Neutrophil (primary cell): ENCODE results near the gene DTX1.

Source experiments
- H3K27ac ChIP-seq: fragments of 200-600 bp; sonication (generic); 2 replicates; pipeline ENCODE4 v1.5.1; 2016; ENCODE audit warnings: mild to moderate bottlenecking, moderate library complexity
- H3K27me3 ChIP-seq: fragments of 200-600 bp; sonication (generic); 2 replicates; pipeline ENCODE4 v1.6.0; 2016; ENCODE audit warnings: mild to moderate bottlenecking
- H3K36me3 ChIP-seq: fragments of 200-600 bp; sonication (generic); 2 replicates; pipeline ENCODE4 v1.5.1; 2017
- H3K4me1 ChIP-seq, 2 experiments: fragments of 200-600 bp in 1 of 2; sonication (generic) in 1 of 2; 1 replicate in 1 of 2; 2 replicates in 1 of 2; pipeline versions ENCODE4 v1.5.1 to v1.6.1; 2013 to 2016; ENCODE audit warnings: low read depth in 1 of 2, low read length in 1 of 2, mild to moderate bottlenecking in 1 of 2, moderate library complexity in 1 of 2; ENCODE audit not compliant: control insufficient read depth in 1 of 2, insufficient read depth in 1 of 2
- H3K4me3 ChIP-seq, 2 experiments: fragments of 200-600 bp in 1 of 2; sonication (generic) in 1 of 2; 1 replicate in 1 of 2; 2 replicates in 1 of 2; pipeline ENCODE4 v1.5.1; 2013 to 2016; ENCODE audit warnings: low read depth in 1 of 2, low read length in 1 of 2, mild to moderate bottlenecking in 1 of 2, moderate library complexity in 1 of 2
- H3K9me3 ChIP-seq: fragments of 200-600 bp; sonication (generic); 2 replicates; pipeline ENCODE4 v1.5.1; 2016
- TF ChIP-seq, protein P1 (sequence below): fragments of 200-600 bp; sonication (generic); IDR thresholded peaks from 2 replicates; pipeline ENCODE4 v1.5.1; 2016; ENCODE audit warnings: antibody characterized with exemption

DTX1 gene

DNA sequence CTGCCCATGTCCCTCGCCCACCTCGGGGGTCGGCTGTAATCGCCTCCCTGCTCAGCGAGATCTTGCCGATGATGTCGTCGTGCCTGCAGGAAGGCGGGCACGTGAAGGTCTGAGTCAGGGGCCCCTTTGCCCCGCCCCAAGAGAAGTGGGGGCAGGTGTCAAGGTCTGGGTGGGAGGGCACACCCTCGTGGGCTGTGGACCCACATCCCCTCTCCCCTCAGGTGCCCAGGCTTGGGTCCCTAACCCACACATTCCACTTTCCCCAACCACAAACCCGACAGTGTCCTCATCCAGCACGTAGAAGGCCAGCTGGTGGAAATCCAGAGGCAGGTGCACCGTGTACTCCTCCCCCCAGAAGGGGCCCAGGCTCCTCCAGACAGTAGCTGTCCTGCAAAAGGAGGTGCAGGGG lies 71.3 kb downstream of the DTX1 start:
- TF ChIP-seq, protein P1, sequence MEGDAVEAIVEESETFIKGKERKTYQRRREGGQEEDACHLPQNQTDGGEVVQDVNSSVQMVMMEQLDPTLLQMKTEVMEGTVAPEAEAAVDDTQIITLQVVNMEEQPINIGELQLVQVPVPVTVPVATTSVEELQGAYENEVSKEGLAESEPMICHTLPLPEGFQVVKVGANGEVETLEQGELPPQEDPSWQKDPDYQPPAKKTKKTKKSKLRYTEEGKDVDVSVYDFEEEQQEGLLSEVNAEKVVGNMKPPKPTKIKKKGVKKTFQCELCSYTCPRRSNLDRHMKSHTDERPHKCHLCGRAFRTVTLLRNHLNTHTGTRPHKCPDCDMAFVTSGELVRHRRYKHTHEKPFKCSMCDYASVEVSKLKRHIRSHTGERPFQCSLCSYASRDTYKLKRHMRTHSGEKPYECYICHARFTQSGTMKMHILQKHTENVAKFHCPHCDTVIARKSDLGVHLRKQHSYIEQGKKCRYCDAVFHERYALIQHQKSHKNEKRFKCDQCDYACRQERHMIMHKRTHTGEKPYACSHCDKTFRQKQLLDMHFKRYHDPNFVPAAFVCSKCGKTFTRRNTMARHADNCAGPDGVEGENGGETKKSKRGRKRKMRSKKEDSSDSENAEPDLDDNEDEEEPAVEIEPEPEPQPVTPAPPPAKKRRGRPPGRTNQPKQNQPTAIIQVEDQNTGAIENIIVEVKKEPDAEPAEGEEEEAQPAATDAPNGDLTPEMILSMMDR = no peak
- no peaks in the 10 kb centered on the region for H3K36me3 ChIP-seq
- no peaks in the 10 kb centered on the region for H3K9me3 ChIP-seq
- no peak overlapping the region for H3K4me3 ChIP-seq
- no peak overlapping the region for H3K27ac ChIP-seq
- H3K4me1 ChIP-seq = no peaks in the 10 kb centered on the region
- peaks cover 16% of the 10 kb centered on the region for H3K27me3 ChIP-seq

DNA sequence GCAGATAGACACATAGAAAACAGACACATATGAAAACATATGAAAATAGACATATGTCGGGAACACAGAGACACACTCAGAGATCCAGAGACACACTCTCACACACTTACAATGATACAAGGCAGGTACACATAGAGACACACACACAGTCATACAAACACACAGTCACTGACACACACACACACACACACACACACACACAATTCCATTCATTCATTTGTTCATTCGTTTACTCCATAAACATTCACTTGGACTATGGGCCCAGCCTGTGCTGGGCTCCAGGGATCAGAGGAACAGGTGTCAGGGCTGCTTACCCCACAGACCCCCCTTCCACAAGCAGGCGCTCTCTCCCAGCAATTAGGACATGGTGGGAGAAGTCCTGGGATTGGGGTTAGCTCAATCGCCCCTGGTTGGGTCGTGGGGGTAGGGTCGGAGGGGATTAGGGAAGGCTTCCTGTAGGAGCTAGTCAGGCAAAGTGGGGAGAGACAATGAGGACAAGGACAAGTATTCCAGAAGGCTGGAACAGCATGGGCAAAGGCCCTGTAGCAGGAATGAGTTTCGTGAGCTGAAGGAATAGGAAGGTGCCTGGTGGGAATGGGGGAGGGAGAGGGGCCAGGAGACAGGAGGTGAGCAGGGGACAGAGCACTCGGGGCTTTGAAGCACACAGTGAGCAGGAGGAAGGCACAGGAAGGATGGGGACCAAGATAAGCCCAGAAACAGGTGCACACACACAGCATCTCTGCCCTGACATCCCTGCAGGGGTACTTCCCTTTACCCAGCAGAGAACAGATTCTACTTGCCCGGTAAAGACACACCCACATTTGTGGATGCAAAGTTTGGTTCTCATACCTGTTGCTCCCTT lies 72.5 kb downstream of the DTX1 start:
- no peak overlapping the region for H3K27ac ChIP-seq
- H3K27me3 ChIP-seq = peaks cover 18% of the 10 kb centered on the region
- H3K9me3 ChIP-seq = no peaks in the 10 kb centered on the region
- H3K36me3 ChIP-seq = no peaks in the 10 kb centered on the region
- H3K4me1 ChIP-seq = no peaks in the 10 kb centered on the region
- no peak overlapping the region for H3K4me3 ChIP-seq
- TF ChIP-seq, protein P1 = no peak

- Histone ChIP-seq H3K36me3 (no peaks in the 10 kb centered on the region), H3K9me3 (no peaks in the 10 kb centered on the region), H3K4me1 (no peaks in the 10 kb centered on the region), H3K27ac (no peak overlapping the region), H3K27me3 (peaks cover 27% of the 10 kb centered on the region), H3K4me3 (no peak overlapping the region)
- TF ChIP-seq, protein P1 = no peak
Measured at GRCh38 chr12:113129664-113130456, 73.3 kb downstream of the DTX1 start.

GRCh38 chr12:113130457-113131135 lies 74.1 kb downstream of the DTX1 start:
- Histone ChIP-seq H3K9me3 (no peaks in the 10 kb centered on the region), H3K36me3 (no peaks in the 10 kb centered on the region), H3K27me3 (peaks cover 34% of the 10 kb centered on the region), H3K4me3 (no peak overlapping the region), H3K27ac (no peak overlapping the region), H3K4me1 (no peaks in the 10 kb centered on the region)
- TF ChIP-seq, protein P1 = no peak

DNA sequence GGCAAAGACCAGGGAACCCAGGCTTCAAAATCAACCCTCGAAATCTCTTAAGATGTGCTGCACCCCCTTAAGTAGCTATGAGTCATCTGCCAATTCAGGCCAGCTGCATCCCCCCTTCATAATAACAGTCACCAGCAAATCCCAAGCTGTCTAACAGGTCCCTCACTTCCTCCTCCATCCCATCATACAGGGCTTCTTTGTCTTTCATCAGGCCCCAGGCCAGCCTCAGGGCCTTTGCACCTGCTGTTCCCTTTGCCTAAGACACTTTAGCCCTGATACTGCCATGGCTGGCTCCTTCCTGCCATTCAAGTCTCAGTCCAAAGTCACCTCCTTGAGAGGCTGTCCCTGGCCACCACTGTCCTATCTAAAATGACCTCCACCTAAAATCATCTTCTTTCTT lies 75.0 kb downstream of the DTX1 start:
- Histone ChIP-seq H3K27me3 (peaks cover 43% of the 10 kb centered on the region), H3K27ac (no peak overlapping the region), H3K36me3 (no peaks in the 10 kb centered on the region), H3K9me3 (no peaks in the 10 kb centered on the region), H3K4me1 (no peaks in the 10 kb centered on the region), H3K4me3 (no peak overlapping the region)
- TF ChIP-seq, protein P1 = no peak
